HG03066 (cell line): ENCODE data around the gene S100A6.
"Not testable (repeated sequence)": the region's sequence is repeated elsewhere in the genome, so short reads cannot be mapped to it uniquely, and the experiment has no call there.

Source experiments
- ATAC-seq: cut with Tn5 transposase; IDR thresholded peaks from one replicate; pipeline ENCODE4 v1.9.1; 2021; ENCODE audit warnings: low read depth; ENCODE audit not compliant: unreplicated experiment

The S100A6 gene

GRCh38 chr1:153565529-153566374 is 30.0 kb upstream of the S100A6 start, which contains the start of gene S100A2:
Gene S100A2 (minus strand): TSS chr1:153565844. CDS start chr1:153563877, 1,967 bp downstream.
- peak; percentile 16 for ATAC-seq

GRCh38 chr1:153563991-153564390 is 28.2 kb upstream of the S100A6 start:
- no peak for ATAC-seq

- no peak for ATAC-seq
Measured at GRCh38 chr1:153563483-153563901, 27.7 kb upstream of the S100A6 start.

- not testable (repeated sequence) for ATAC-seq
Measured at GRCh38 chr1:153562021-153562420, 26.2 kb upstream of the S100A6 start.

- ATAC-seq: no peak
Measured at GRCh38 chr1:153561466-153561985, 25.7 kb upstream of the S100A6 start.

GRCh38 chr1:153560771-153561465 is 25.1 kb upstream of the S100A6 start:
- no peak for ATAC-seq

GRCh38 chr1:153560241-153560640 is 24.4 kb upstream of the S100A6 start:
- ATAC-seq: no peak

- ATAC-seq: no peak
Measured at GRCh38 chr1:153557877-153558276, 22.1 kb upstream of the S100A6 start.

GRCh38 chr1:153556348-153556747 is 20.6 kb upstream of the S100A6 start:
- no peak for ATAC-seq

- no peak for ATAC-seq
Measured at GRCh38 chr1:153553830-153554541, 18.2 kb upstream of the S100A6 start.

- no peak for ATAC-seq
Measured at GRCh38 chr1:153553096-153553495, 17.3 kb upstream of the S100A6 start.

GRCh38 chr1:153552335-153552734 is 16.5 kb upstream of the S100A6 start:
- no peak for ATAC-seq

- ATAC-seq: no peak
Measured at GRCh38 chr1:153550827-153551500, 15.2 kb upstream of the S100A6 start.

- ATAC-seq: no peak
Measured at GRCh38 chr1:153550398-153550758, 14.6 kb upstream of the S100A6 start.

- ATAC-seq: no peak
Measured at GRCh38 chr1:153549741-153550397, 14.1 kb upstream of the S100A6 start.

GRCh38 chr1:153548722-153549688 is 13.2 kb upstream of the S100A6 start, which contains the start of gene S100A3:
Gene S100A3 (minus strand): TSS chr1:153549258. CDS start chr1:153548485, 773 bp downstream.
- ATAC-seq: no peak

- ATAC-seq: no peak
Measured at GRCh38 chr1:153547560-153548551, 12.1 kb upstream of the S100A6 start.
